T-helper 22 cell (primary cell): ENCODE measurements around the gene LRGUK.

ENCODE experiments used
- DNase-seq: peaks from one replicate; pipeline ENCODE4 v3.0.0-alpha.2; 2020; ENCODE audit warnings: low read depth

LRGUK gene

DNA sequence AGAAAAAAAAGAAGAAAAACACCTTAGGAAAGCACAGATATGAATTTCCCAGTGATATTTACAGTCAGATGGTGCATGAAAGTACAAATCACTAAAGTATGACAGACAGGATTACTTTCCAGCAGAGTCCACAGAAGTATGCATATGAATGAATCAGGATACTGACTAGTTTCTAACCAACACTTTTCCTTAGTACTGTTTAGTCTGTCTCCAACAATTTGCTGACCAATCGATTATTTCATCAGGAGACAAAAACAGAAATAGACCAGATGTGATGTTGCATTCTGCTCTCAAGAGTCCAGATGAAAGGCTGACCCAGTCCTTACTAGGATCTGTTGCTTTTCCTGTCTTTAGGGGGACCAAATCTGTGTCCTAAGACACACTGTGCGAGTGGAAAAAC lies 175.0 kb downstream of the LRGUK start:
- DNase-seq = no peak

- no peak for DNase-seq
These were observed 180.2 kb downstream of the LRGUK start for GRCh38 chr7:134307320-134307719.

DNA sequence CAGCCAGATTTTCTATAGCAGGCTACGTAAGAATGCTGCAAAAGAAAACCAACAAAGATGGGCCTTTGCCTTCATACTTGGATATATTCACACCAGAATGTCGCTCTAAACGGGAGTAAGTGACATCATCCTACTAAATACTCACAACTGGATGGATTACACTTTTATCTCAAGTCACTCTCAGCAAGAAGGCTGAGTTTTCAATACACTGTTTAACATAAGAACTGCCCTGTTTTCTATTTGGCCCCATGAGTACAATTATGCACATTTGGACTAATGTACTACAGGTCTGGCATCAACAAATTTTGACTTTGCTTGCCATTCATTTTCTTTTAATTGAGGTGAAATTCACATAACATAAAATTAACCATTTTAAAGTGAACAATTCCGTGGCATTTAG lies 181.4 kb downstream of the LRGUK start:
- no peak for DNase-seq

DNA sequence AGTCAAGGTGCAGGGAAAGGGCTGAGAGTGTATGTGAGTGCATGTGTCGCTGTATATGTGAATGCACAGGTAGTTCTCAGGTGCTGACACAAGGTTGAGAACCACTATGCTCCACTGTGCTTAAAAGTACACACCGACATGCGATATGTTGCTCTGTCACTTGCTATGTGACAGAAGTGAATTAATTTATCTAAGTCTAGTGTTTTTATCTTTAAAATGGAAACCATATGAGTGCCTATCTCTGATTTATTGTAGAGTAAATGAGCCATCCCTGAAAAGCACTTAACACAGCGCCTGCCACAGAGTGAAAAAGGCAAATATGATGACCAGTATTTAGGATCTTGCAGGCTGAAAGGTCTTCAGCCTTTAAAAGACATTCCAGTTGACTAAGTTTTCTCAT lies 184.7 kb downstream of the LRGUK start:
- no peak for DNase-seq

- no peak for DNase-seq
These were observed 185.6 kb downstream of the LRGUK start for GRCh38 chr7:134312717-134313116.

GRCh38 chr7:134313543-134313942 lies 186.4 kb downstream of the LRGUK start:
- DNase-seq = no peak
